ENCODE measurements around the gene CLASP1. TPM values are rescaled to one million over a fixed set of nuclear protein-coding genes. Genes with fewer than 3 reads are reported as not detected.

CLASP1 gene
- total RNA-seq, 1 experiment from 2014 or later = 45.9 TPM

- H3K79me1 ChIP-seq (ENCODE audit: insufficient read depth, low read depth, low read length, poor library complexity, severe bottlenecking) = no peaks in the 10 kb centered on the region
- H2BK12ac ChIP-seq (ENCODE audit: insufficient read length, low read depth, low read length) = no peak overlapping the region
- H4K20me1 ChIP-seq (ENCODE audit: control insufficient read depth, insufficient read depth, insufficient read length) = no peaks in the 10 kb centered on the region
- H3K79me2 ChIP-seq (ENCODE audit: insufficient read depth, low read length) = no peaks in the 10 kb centered on the region
- no peak overlapping the region for H3K4me3 Mint-ChIP-seq
- H2AFZ ChIP-seq (ENCODE audit: low read length) = no peak overlapping the region
- H3K56ac ChIP-seq (ENCODE audit: insufficient read length, low read depth, low read length) = no peak overlapping the region
- no peaks in the 10 kb centered on the region for H3K9me3 Mint-ChIP-seq
- no peaks in the 10 kb centered on the region; the same call in 1 of the 2 replicates for H3K4me1 ChIP-seq (ENCODE audit: insufficient read depth, low read length)
- no peak overlapping the region for H2BK5ac ChIP-seq (ENCODE audit: insufficient read length, low read length)
- H3K27me3 ChIP-seq (ENCODE audit: insufficient read depth, low read length) = no peaks in the 10 kb centered on the region
- H3K23ac ChIP-seq (ENCODE audit: insufficient read length, low read depth, low read length) = no peak overlapping the region
- no peak overlapping the region for H2BK20ac ChIP-seq (ENCODE audit: low read depth, low read length, poor library complexity, severe bottlenecking)
- no peak overlapping the region for H4K8ac ChIP-seq (replicated peaks; ENCODE audit: insufficient read length, low read depth, low read length)
- peaks cover 2 to 31% (median 23%) of the 10 kb centered on the region in 3 experiments; a peak in 5 of 7 replicates for H3K36me3 Mint-ChIP-seq (ENCODE audit: insufficient read depth in 1 of 3, low read depth in 3 of 3)
- no peak overlapping the region for H3K4me2 ChIP-seq (ENCODE audit: insufficient read depth, insufficient read length, low read length)
- no peak overlapping the region for H2BK15ac ChIP-seq (ENCODE audit: low read depth, low read length)
- H3K4ac ChIP-seq (ENCODE audit: low read depth, low read length) = no peak overlapping the region
- no peak overlapping the region for H3K9ac ChIP-seq (ENCODE audit: extremely low read depth, insufficient read length, low read length)
- H3K27ac Mint-ChIP-seq = no peak overlapping the region
- no peak overlapping the region for H3K14ac ChIP-seq (ENCODE audit: insufficient read depth, low read length)
- no peak overlapping the region for H3K27ac ChIP-seq (ENCODE audit: insufficient read length, low read depth, low read length)
- H2AK5ac ChIP-seq (ENCODE audit: insufficient read length, low read length) = no peak overlapping the region
- peaks cover 0 to 5% of the 10 kb centered on the region in 2 experiments; a peak in 2 of 4 replicates for H3K4me1 Mint-ChIP-seq
- no peak overlapping the region for H4K5ac ChIP-seq (ENCODE audit: insufficient read length, low read depth, low read length)
- H3T11ph ChIP-seq (ENCODE audit: low read length) = no peak overlapping the region
- H4K91ac ChIP-seq (ENCODE audit: insufficient read length, low read depth, low read length) = no peak overlapping the region
- H3K27me3 Mint-ChIP-seq (ENCODE audit: low read depth) = no peaks in the 10 kb centered on the region
- H3K9me3 ChIP-seq (ENCODE audit: control insufficient read depth, low read depth, low read length) = no peaks in the 10 kb centered on the region
- no peak for DNase-seq
- H3K23me2 ChIP-seq (ENCODE audit: insufficient read length, low read depth, low read length, poor library complexity, severe bottlenecking) = no peaks in the 10 kb centered on the region
- H2BK120ac ChIP-seq (ENCODE audit: low read depth, low read length, poor library complexity, severe bottlenecking) = no peak overlapping the region
- no peak for TF ChIP-seq CTCF (conservative IDR thresholded peaks at IDR 0.05)
- no peak overlapping the region for H3K18ac ChIP-seq (ENCODE audit: insufficient read length, low read depth, low read length)
These were observed 239.3 kb downstream of the CLASP1 start for GRCh38 chr2:121409966-121410365.

All from H9 (cell line).